ENCODE results near the gene PDILT. TPM values are rescaled to one million over a fixed set of nuclear protein-coding genes. Genes with fewer than 3 reads are reported as not detected.

The PDILT gene
- total and polyA plus RNA-seq, 9 of the 15 experiments (the other 6 are each of a cell fraction or from before 2014, with no cell fraction given) = not detected

DNA sequence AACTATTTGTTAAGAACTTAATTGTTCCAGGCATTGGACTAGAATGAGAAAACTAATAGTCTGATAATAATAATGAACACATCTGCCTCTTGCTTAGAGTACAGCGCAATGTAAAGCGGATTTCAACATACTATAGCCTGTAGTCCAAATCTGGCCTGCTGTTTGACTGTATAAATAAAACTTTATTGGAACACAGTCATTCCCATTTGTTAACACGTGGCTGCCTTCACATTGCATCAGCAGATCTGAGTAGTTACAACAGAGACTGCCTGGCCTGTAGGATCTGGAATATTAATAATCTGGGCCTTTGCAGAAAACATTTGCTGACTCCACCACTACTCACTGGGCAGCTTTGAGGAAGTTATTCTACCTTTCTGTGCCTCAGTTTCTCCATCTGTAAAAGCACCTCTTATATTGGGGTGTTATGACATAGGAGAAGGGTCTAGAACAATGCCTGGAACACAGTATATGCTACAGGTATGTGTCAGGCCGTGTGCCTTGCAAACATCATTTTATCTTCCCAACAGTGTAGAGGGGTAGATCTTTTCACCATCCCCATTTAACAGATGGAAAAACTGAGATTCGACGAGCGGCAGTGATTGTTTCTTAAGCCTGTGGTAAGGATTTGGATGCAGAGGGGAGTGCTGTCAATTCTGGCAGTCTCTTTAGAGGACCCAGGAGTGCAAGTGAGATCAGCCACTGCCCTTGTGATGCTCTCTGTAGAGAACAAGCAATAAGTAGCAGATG, 22.2 kb downstream of the PDILT start:
- H2AFZ ChIP-seq (ENCODE audit: low read depth, low read length) = no peak overlapping the region
- BruUV-seq (replicated peaks) = no TSS peak
- intact Hi-C loops (cut with micrococcal nuclease) (loop anchor here (2.0 kb wide), 3 partner anchors 82 to 484 kb away; no protein-coding TSS in a partner anchor), in situ Hi-C loops (cut with MboI) (loop anchor here (10.0 kb wide), 1 partner anchor 788 kb away; no protein-coding TSS in a partner anchor)
- H3K27ac ChIP-seq (ENCODE audit: extremely low read depth, low read depth, low read length) = no peak overlapping the region
- H4K20me1 ChIP-seq (replicated peaks; ENCODE audit: control insufficient read depth, insufficient read depth, low read length) = no peaks in the 10 kb centered on the region
- ATAC-seq (no peak), DNase-seq (ENCODE audit: extremely low read depth in 1 of 4, low spot score in 3 of 4) (peak in 1 of 4 experiments; percentile 2), FAIRE-seq (no peak)
- H3K4me3 ChIP-seq = no peak overlapping the region
- H3K79me2 ChIP-seq (ENCODE audit: control insufficient read depth, insufficient read depth, low read length) = no peaks in the 10 kb centered on the region
- no peaks in the 10 kb centered on the region for H3K9me3 ChIP-seq (replicated peaks; ENCODE audit: control insufficient read depth, insufficient read depth, low read depth, low read length)
- CTCF ChIA-PET (ENCODE audit: low intra/inter-chr PET ratio) = interaction anchor here (1.6 to 2.4 kb wide), 2 partner anchors 475 to 483 kb away, joined by 7 to 12 read pairs; no protein-coding TSS in a partner anchor
- 12% methylated on average over 7 of the region's 7 CpGs for WGBS (ENCODE audit: insufficient coverage, low coverage, missing lambda C conversion rate)
- H3K4me1 ChIP-seq (replicated peaks in 1 of 2; ENCODE audit: control insufficient read depth in 2 of 2, insufficient read depth in 2 of 2, low read length in 2 of 2) = no peaks in the 10 kb centered on the region
- H3K27me3 ChIP-seq (ENCODE audit: control insufficient read depth in 2 of 2, insufficient read depth in 2 of 2, low read length in 2 of 2) = peaks cover 0 to 6% of the 10 kb centered on the region in 2 experiments; a peak in 1 of 5 replicates
- no peaks in the 10 kb centered on the region for H3K9me1 ChIP-seq (ENCODE audit: control insufficient read depth, insufficient read depth, low read length)
- H3K4me2 ChIP-seq (ENCODE audit: insufficient read depth, low read length) = no peak overlapping the region
- H3K9ac ChIP-seq (ENCODE audit: insufficient read depth in 1 of 2, low read depth in 2 of 2, low read length in 2 of 2) = no peak overlapping the region
- POLR2A ChIA-PET = no interaction called here
- no peaks in the 10 kb centered on the region for H3K36me3 ChIP-seq (ENCODE audit: control insufficient read depth, insufficient read depth, low read length)
- no peak for TF ChIP-seq NR1H2 (CRISPR knock-in tag; IDR thresholded peaks at IDR 0.05)
- TF ChIP-seq, protein P1, sequence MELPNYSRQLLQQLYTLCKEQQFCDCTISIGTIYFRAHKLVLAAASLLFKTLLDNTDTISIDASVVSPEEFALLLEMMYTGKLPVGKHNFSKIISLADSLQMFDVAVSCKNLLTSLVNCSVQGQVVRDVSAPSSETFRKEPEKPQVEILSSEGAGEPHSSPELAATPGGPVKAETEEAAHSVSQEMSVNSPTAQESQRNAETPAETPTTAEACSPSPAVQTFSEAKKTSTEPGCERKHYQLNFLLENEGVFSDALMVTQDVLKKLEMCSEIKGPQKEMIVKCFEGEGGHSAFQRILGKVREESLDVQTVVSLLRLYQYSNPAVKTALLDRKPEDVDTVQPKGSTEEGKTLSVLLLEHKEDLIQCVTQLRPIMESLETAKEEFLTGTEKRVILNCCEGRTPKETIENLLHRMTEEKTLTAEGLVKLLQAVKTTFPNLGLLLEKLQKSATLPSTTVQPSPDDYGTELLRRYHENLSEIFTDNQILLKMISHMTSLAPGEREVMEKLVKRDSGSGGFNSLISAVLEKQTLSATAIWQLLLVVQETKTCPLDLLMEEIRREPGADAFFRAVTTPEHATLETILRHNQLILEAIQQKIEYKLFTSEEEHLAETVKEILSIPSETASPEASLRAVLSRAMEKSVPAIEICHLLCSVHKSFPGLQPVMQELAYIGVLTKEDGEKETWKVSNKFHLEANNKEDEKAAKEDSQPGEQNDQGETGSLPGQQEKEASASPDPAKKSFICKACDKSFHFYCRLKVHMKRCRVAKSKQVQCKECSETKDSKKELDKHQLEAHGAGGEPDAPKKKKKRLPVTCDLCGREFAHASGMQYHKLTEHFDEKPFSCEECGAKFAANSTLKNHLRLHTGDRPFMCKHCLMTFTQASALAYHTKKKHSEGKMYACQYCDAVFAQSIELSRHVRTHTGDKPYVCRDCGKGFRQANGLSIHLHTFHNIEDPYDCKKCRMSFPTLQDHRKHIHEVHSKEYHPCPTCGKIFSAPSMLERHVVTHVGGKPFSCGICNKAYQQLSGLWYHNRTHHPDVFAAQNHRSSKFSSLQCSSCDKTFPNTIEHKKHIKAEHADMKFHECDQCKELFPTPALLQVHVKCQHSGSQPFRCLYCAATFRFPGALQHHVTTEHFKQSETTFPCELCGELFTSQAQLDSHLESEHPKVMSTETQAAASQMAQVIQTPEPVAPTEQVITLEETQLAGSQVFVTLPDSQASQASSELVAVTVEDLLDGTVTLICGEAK (IDR thresholded peaks at IDR 0.05) = peak; percentile 97
- TF ChIP-seq, protein P1 (CRISPR knock-in tag; IDR thresholded peaks at IDR 0.05) = peak; percentile 95
- TF ChIP-seq KAT7 (CRISPR knock-in tag; IDR thresholded peaks at IDR 0.05; ENCODE audit: borderline replicate concordance) = no peak
- TF ChIP-seq ZSCAN32 (CRISPR knock-in tag; IDR thresholded peaks at IDR 0.05) = no peak
- TF ChIP-seq NCOA4 (IDR thresholded peaks at IDR 0.05; ENCODE audit: partially characterized antibody) = no peak
- TF ChIP-seq, protein P2, sequence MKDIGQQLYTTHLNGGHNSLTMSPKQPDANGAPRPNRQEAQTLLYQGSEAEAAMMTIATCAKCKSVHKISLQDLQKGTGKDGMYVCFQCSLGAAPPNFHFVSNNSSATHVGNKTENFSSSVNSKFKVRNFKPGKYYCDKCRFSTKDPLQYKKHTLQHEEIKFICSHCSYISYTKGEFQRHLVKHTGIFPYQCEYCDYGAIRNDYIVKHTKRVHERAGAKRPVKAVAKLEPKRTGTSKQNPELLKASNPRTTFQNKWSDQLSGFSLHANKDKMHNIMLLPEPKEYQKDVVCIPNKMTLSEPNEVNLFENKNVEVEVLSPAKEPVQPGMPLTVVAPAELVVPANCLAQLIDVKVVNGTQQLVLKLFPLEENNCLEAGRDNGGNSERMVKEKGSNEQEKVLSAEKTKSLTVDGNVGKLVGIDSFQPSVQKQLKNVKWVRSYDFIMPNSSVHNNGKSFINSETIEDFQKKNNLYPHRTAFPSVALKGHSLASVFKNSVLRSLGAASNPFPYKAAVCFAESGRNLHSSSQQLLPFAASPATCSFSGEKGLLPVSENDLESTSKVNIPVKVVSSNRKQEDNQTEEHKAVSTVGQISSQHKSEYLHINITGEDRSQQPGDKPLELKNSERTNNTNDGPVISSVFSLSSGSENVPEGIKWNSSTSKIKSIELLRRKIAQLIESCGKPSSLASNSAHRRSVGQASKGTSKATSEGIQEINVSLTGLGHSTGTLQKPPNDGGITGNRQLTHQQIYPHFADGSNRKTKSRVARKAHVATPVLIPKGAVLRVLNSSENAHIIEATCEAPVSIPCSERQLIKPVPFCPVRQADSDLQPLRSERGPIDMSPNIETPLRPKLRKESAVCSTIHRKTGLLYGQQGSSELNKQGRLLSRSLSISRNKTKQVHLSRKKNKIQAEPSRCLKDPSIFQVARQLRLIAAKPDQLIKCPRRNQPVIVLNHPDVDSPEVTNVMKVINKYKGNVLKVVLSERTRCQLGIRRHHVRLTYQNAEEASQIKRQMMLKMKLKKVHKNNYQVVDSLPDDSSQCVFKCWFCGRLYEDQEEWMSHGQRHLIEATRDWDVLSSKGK (CRISPR knock-in tag; IDR thresholded peaks at IDR 0.05) = no peak
- TF ChIP-seq CEBPB (tag; IDR thresholded peaks at IDR 0.05) = 0 out of 2 replicates have a peak, but pooled peaks have one; percentile 14
